ENCODE measurements around the gene LIPI. TPM values are rescaled to one million over a fixed set of nuclear protein-coding genes. Genes with fewer than 3 reads are reported as not detected.

Gene LIPI
- total RNA-seq = not detected

DNA sequence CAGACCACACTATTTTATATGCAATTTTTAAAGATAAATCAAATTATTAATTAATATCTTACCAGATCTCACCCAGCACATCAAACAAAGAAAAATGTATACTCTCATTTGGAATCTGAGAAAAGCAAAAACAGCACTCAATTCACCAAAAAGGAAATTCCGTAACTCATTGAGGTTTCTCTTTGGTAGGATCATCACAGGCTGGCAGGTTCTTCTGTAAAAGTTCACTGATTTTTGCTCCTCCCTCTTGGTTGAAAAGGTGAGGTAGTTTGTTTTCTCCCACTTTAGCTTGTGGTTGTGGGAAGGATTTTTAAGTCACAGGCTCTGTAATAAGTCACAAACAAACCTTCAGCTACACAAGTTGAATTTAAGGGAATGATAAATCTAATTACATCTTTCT is at the start of gene LIPI:
Gene LIPI (minus strand): TSS at position 218 of the 400 bp plus-strand sequence. CDS start 110 bp downstream, at position 108.
- H3K9me3 ChIP-seq = no peaks in the 10 kb centered on the region
- TF ChIP-seq, protein P1, sequence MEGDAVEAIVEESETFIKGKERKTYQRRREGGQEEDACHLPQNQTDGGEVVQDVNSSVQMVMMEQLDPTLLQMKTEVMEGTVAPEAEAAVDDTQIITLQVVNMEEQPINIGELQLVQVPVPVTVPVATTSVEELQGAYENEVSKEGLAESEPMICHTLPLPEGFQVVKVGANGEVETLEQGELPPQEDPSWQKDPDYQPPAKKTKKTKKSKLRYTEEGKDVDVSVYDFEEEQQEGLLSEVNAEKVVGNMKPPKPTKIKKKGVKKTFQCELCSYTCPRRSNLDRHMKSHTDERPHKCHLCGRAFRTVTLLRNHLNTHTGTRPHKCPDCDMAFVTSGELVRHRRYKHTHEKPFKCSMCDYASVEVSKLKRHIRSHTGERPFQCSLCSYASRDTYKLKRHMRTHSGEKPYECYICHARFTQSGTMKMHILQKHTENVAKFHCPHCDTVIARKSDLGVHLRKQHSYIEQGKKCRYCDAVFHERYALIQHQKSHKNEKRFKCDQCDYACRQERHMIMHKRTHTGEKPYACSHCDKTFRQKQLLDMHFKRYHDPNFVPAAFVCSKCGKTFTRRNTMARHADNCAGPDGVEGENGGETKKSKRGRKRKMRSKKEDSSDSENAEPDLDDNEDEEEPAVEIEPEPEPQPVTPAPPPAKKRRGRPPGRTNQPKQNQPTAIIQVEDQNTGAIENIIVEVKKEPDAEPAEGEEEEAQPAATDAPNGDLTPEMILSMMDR (IDR thresholded peaks at IDR 0.05) = no peak
- no peak for TF ChIP-seq POLR2A (IDR thresholded peaks at IDR 0.05)
- no peaks in the 10 kb centered on the region for H3K27me3 ChIP-seq
- no peaks in the 10 kb centered on the region for H3K36me3 ChIP-seq
- DNase-seq = no peak
- no peaks in the 10 kb centered on the region for H3K4me1 ChIP-seq
- no peak within 1 kb of the TSS for H3K27ac ChIP-seq
- no peak within 1 kb of the TSS for H3K4me3 ChIP-seq

DNA sequence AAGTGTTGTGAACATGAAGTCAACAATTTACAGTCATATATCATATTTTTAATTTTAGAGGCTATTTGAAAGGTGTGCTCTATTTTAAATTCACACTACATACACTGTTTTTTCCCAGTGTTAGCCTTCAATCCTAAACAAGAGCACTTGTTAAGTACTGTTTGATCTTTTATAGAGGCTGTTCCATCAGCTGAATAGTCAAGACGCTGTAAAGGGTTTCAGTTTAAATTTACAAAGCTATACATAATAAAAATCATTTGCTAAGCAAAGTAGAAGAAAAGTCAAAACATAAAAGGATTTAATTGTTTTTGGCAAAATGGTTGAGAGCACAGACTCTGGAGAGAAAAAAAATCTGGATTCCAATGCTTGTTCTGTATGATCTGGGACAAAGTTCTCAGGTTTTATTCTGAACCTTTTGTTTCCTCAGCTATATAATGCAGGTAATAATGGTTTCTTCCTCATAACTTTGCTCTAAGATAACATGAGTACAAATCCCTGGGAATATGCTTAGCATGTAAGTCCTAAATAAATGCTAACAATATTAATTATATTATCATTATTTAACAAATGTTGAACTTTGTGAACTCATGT is 49.5 kb upstream of the LIPI start:
- Histone ChIP-seq H3K9me3 (no peaks in the 10 kb centered on the region), H3K4me1 (peaks cover 0 to 9% (median 0%) of the 10 kb centered on the region in 4 donors), H3K27ac (peak overlapping the region in 2 of 4 donors; percentile 26 to 80), H3K27me3 (no peaks in the 10 kb centered on the region), H3K4me3 (peak overlapping the region in 2 of 4 donors; percentile 21 to 34), H3K36me3 (no peaks in the 10 kb centered on the region)
- TF ChIP-seq POLR2A (IDR thresholded peaks at IDR 0.05) = no peak
- TF ChIP-seq, protein P1 (IDR thresholded peaks at IDR 0.05) = no peak
- DNase-seq = no peak

DNA sequence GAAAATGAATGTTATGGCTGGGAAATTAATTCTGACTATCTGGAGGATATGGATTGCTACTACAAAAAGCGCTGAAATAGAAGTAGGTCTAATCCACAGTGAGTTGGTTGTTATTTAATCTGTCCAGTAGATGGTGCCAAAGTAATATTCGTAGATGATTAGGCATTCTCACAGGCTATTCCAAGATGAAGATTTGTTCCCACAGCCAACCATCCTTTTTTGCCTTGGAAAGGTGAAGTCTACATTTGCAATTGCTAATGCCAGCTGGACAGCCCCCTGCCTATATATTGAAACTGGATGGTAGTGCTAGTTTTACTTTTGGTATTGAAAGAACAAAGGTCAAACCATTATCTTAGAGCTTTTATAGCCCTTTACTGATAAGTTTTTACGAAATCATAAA is 49.0 kb upstream of the LIPI start:
- peak overlapping the region in 2 of 4 donors; percentile 21 to 34 for H3K4me3 ChIP-seq
- peak overlapping the region in 2 of 4 donors; percentile 26 to 80 for H3K27ac ChIP-seq
- H3K4me1 ChIP-seq = peaks cover 0 to 9% (median 0%) of the 10 kb centered on the region in 4 donors
- no peaks in the 10 kb centered on the region for H3K27me3 ChIP-seq
- no peaks in the 10 kb centered on the region for H3K36me3 ChIP-seq
- no peak for DNase-seq
- TF ChIP-seq, protein P1 (IDR thresholded peaks at IDR 0.05) = peak in 4 of 6 experiments; percentile 56 to 79 (median 68)
- TF ChIP-seq POLR2A (IDR thresholded peaks at IDR 0.05) = no peak
- no peaks in the 10 kb centered on the region for H3K9me3 ChIP-seq

DNA sequence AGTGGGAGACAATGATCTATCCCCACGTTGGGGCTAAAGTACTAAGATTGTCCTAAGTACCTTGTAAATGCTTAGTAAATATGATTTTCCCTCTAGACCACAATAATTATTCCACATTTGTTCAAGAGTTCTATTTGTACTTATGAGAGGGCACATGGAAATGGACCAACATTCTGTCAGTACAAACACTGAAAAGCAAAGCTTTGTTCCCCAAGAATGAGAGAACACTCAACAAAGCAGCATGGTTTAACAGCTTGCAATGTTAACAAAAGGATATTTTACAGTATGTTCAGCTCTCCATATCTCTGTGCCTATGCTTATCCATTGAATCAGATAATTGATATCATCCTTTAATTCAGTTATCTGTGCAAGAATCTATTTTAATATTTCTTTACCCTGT is 40.6 kb upstream of the LIPI start:
- H3K36me3 ChIP-seq = no peaks in the 10 kb centered on the region
- no peak overlapping the region for H3K4me3 ChIP-seq
- H3K27ac ChIP-seq = no peak overlapping the region
- DNase-seq = no peak
- TF ChIP-seq POLR2A (IDR thresholded peaks at IDR 0.05) = no peak
- TF ChIP-seq, protein P1 (IDR thresholded peaks at IDR 0.05) = no peak
- no peaks in the 10 kb centered on the region for H3K4me1 ChIP-seq
- no peaks in the 10 kb centered on the region for H3K9me3 ChIP-seq
- H3K27me3 ChIP-seq = no peaks in the 10 kb centered on the region

DNA sequence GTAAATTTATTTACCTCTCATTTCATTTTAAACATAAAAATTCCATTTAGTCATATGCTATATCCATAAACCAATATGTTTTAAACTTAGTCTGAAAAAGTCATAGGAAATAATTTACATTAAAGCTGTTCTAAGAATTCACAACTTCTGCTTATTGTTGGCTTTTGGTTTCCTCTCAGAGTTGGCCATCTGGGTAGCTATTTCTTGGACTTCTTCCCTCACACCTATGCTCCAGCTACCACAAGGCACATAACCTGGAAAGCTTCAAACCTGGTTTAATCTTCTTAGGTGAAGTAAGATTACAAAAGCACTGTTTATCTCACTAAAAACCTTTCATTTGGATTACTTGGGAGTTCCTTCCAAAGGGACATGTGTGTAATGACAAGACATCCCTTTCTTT is 35.0 kb upstream of the LIPI start:
- H3K27ac ChIP-seq = no peak overlapping the region
- H3K4me1 ChIP-seq = no peaks in the 10 kb centered on the region
- H3K27me3 ChIP-seq = no peaks in the 10 kb centered on the region
- no peaks in the 10 kb centered on the region for H3K9me3 ChIP-seq
- no peak overlapping the region for H3K4me3 ChIP-seq
- TF ChIP-seq, protein P1 (IDR thresholded peaks at IDR 0.05) = no peak
- TF ChIP-seq POLR2A (IDR thresholded peaks at IDR 0.05) = no peak
- no peaks in the 10 kb centered on the region for H3K36me3 ChIP-seq
- no peak for DNase-seq
